ENCODE results near the gene STARD3NL.
"Not testable (repeated sequence)": the region's sequence is repeated elsewhere in the genome, so short reads cannot be mapped to it uniquely, and the experiment has no call there.

DNA sequence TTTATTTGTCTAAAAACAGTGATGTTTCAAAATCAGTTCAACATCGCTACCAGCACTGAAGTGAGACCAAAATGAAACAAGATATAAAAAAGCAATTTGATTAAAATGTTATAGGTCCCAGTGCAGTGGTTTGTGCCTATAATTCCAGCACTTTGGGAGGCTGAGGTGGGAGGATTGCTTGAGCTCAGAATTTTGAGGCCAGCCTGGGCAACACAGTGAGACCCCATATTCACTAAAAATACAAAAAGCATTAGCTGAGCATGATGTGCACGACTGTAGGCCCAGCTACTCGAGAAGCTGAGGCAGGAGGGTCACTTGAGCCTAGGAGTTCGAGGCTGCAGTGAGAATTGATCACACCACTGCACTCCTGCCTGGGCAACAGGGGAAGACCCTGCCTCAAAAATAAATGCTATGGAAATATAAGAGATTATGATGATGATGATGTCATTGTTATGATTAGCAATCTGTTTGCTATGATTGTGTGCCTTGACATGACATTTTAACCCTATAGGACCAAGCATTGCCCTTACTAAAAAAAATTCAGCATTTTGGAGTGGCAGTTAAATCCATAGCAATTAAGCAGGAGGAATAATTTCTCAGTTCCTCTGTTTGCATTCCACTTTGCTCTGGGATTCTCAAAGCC, 91.8 kb downstream of the STARD3NL start:
- TF ChIP-seq, protein P1, sequence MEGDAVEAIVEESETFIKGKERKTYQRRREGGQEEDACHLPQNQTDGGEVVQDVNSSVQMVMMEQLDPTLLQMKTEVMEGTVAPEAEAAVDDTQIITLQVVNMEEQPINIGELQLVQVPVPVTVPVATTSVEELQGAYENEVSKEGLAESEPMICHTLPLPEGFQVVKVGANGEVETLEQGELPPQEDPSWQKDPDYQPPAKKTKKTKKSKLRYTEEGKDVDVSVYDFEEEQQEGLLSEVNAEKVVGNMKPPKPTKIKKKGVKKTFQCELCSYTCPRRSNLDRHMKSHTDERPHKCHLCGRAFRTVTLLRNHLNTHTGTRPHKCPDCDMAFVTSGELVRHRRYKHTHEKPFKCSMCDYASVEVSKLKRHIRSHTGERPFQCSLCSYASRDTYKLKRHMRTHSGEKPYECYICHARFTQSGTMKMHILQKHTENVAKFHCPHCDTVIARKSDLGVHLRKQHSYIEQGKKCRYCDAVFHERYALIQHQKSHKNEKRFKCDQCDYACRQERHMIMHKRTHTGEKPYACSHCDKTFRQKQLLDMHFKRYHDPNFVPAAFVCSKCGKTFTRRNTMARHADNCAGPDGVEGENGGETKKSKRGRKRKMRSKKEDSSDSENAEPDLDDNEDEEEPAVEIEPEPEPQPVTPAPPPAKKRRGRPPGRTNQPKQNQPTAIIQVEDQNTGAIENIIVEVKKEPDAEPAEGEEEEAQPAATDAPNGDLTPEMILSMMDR (CRISPR knock-in tag; IDR thresholded peaks at IDR 0.05), result not testable (repeated sequence)
- TF ChIP-seq, protein P2, sequence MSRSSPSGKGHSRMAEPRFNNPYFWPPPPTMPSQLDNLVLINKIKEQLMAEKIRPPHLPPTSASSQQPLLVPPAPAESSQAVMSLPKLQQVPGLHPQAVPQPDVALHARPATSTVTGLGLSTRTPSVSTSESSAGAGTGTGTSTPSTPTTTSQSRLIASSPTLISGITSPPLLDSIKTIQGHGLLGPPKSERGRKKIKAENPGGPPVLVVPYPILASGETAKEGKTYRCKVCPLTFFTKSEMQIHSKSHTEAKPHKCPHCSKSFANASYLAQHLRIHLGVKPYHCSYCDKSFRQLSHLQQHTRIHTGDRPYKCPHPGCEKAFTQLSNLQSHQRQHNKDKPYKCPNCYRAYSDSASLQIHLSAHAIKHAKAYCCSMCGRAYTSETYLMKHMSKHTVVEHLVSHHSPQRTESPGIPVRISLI (CRISPR knock-in tag; IDR thresholded peaks at IDR 0.05; ENCODE audit: borderline replicate concordance), result not testable (repeated sequence)
- TF ChIP-seq, protein P3, sequence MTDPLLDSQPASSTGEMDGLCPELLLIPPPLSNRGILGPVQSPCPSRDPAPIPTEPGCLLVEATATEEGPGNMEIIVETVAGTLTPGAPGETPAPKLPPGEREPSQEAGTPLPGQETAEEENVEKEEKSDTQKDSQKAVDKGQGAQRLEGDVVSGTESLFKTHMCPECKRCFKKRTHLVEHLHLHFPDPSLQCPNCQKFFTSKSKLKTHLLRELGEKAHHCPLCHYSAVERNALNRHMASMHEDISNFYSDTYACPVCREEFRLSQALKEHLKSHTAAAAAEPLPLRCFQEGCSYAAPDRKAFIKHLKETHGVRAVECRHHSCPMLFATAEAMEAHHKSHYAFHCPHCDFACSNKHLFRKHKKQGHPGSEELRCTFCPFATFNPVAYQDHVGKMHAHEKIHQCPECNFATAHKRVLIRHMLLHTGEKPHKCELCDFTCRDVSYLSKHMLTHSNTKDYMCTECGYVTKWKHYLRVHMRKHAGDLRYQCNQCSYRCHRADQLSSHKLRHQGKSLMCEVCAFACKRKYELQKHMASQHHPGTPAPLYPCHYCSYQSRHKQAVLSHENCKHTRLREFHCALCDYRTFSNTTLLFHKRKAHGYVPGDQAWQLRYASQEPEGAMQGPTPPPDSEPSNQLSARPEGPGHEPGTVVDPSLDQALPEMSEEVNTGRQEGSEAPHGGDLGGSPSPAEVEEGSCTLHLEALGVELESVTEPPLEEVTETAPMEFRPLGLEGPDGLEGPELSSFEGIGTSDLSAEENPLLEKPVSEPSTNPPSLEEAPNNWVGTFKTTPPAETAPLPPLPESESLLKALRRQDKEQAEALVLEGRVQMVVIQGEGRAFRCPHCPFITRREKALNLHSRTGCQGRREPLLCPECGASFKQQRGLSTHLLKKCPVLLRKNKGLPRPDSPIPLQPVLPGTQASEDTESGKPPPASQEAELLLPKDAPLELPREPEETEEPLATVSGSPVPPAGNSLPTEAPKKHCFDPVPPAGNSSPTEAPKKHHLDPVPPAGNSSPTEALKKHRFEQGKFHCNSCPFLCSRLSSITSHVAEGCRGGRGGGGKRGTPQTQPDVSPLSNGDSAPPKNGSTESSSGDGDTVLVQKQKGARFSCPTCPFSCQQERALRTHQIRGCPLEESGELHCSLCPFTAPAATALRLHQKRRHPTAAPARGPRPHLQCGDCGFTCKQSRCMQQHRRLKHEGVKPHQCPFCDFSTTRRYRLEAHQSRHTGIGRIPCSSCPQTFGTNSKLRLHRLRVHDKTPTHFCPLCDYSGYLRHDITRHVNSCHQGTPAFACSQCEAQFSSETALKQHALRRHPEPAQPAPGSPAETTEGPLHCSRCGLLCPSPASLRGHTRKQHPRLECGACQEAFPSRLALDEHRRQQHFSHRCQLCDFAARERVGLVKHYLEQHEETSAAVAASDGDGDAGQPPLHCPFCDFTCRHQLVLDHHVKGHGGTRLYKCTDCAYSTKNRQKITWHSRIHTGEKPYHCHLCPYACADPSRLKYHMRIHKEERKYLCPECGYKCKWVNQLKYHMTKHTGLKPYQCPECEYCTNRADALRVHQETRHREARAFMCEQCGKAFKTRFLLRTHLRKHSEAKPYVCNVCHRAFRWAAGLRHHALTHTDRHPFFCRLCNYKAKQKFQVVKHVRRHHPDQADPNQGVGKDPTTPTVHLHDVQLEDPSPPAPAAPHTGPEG (CRISPR knock-in tag; IDR thresholded peaks at IDR 0.05), result not testable (repeated sequence)
- not testable (repeated sequence) for TF ChIP-seq BHLHE40 (IDR thresholded peaks at IDR 0.05; ENCODE audit: low read length); HDAC2 (CRISPR knock-in tag; IDR thresholded peaks at IDR 0.05); EZH2 (conservative IDR thresholded peaks at IDR 0.05; ENCODE audit: low read depth, low read length); TCF7L2 (IDR thresholded peaks at IDR 0.05; ENCODE audit: low read depth, low read length); HOXA7 (CRISPR knock-in tag; IDR thresholded peaks at IDR 0.05)
- TF ChIP-seq, protein P4, sequence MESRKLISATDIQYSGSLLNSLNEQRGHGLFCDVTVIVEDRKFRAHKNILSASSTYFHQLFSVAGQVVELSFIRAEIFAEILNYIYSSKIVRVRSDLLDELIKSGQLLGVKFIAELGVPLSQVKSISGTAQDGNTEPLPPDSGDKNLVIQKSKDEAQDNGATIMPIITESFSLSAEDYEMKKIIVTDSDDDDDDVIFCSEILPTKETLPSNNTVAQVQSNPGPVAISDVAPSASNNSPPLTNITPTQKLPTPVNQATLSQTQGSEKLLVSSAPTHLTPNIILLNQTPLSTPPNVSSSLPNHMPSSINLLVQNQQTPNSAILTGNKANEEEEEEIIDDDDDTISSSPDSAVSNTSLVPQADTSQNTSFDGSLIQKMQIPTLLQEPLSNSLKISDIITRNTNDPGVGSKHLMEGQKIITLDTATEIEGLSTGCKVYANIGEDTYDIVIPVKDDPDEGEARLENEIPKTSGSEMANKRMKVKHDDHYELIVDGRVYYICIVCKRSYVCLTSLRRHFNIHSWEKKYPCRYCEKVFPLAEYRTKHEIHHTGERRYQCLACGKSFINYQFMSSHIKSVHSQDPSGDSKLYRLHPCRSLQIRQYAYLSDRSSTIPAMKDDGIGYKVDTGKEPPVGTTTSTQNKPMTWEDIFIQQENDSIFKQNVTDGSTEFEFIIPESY (CRISPR knock-in tag; IDR thresholded peaks at IDR 0.05), result not testable (repeated sequence)
